PC-3 (cell line): ENCODE data around the gene PIK3R2. TPM values are rescaled to one million over a fixed set of nuclear protein-coding genes. Genes with fewer than 3 reads are reported as not detected.

ENCODE experiments used
- ATAC-seq: fragments of 200-7000 bp; cut with Tn5 transposase; 2 replicates; pipeline ENCODE4 v1.9.1; 2020; ENCODE audit warnings: mild to moderate bottlenecking, moderate library complexity
- BruUV-seq: library from RNA; stranded (reverse); fragments of 400-500 nt; replicated peaks from 2 replicates; lab custom pipeline; 2021; lab: Mats Ljungman, UMichigan
- CTCF ChIA-PET: fragments of 300-600 bp; sonication (Branson Sonifier 250); formaldehyde crosslinking; loops from one replicate; lab custom pipeline; 2022; ENCODE audit warnings: antibody characterized with exemption; lab: Charles Lee
- POLR2A ChIA-PET: fragments of 300-600 bp; sonication (Branson Sonifier 250); formaldehyde crosslinking; loops from one replicate; lab custom pipeline; 2022; ENCODE audit warnings: antibody characterized with exemption; ENCODE audit not compliant: unreplicated experiment; lab: Charles Lee
- DNase-seq: peaks from one replicate; pipeline ENCODE4 v3.0.0-alpha.2; 2015
- H2AFZ ChIP-seq: fragments of 300-600 bp; sonication (generic); 2 replicates; pipeline ENCODE4 v1.6.0; 2016; ENCODE audit warnings: antibody characterized with exemption, low read length
- H3F3A ChIP-seq: fragments of 300-600 bp; sonication (generic); one replicate; pipeline ENCODE4 v1.6.0; 2017; ENCODE audit warnings: antibody characterized with exemption, low read length, control low read depth, mild to moderate bottlenecking; ENCODE audit not compliant: unreplicated experiment
- H3K27ac ChIP-seq: fragments of 300-600 bp; sonication (generic); 2 replicates; pipeline ENCODE4 v1.5.1; 2016; ENCODE audit warnings: mild to moderate bottlenecking, low read length
- H3K27me3 ChIP-seq: fragments of 300-600 bp; sonication (generic); 2 replicates; pipeline ENCODE4 v1.6.1; 2016; ENCODE audit warnings: low read length, mixed read lengths
- H3K36me3 ChIP-seq: fragments of 300-600 bp; sonication (generic); 2 replicates; pipeline ENCODE4 v1.6.1; 2016; ENCODE audit warnings: low read depth, mixed run types, low read length, mixed read lengths
- H3K4me1 ChIP-seq: fragments of 300-600 bp; sonication (generic); 2 replicates; pipeline ENCODE4 v1.5.1; 2016; ENCODE audit warnings: low read length; ENCODE audit not compliant: insufficient read depth
- H3K4me2 ChIP-seq: fragments of 300-600 bp; sonication (generic); 2 replicates; pipeline ENCODE4 v1.6.0; 2016; ENCODE audit warnings: low read length
- H3K4me3 ChIP-seq: fragments of 300-600 bp; sonication (generic); 2 replicates; pipeline ENCODE4 v1.5.1; 2016; ENCODE audit warnings: mild to moderate bottlenecking, low read length, mixed read lengths
- H3K79me2 ChIP-seq: fragments of 300-600 bp; sonication (generic); 2 replicates; pipeline ENCODE4 v1.6.1; 2017; ENCODE audit warnings: low read length, mixed read lengths
- H3K9ac ChIP-seq: fragments of 300-600 bp; sonication (generic); 2 replicates; pipeline ENCODE4 v1.6.0; 2016; ENCODE audit warnings: mild to moderate bottlenecking, low read length
- H3K9me2 ChIP-seq: fragments of 300-600 bp; sonication (generic); replicated peaks from 2 replicates; pipeline ENCODE4 v1.6.1; 2016; ENCODE audit warnings: mixed run types, low read length, mixed read lengths
- H3K9me3 ChIP-seq: fragments of 300-600 bp; sonication (generic); 2 replicates; pipeline ENCODE4 v1.6.1; 2016; ENCODE audit warnings: low read length, mixed read lengths
- H4K20me1 ChIP-seq: fragments of 300-600 bp; sonication (generic); 2 replicates; pipeline ENCODE4 v1.6.1; 2016; ENCODE audit warnings: low read length, mixed read lengths
- EZH2 ChIP-seq: fragments of 300-600 bp; sonication (generic); IDR thresholded peaks from one replicate; pipeline ENCODE4 v1.6.1; 2017; ENCODE audit warnings: antibody characterized with exemption, mild to moderate bottlenecking, low read length; ENCODE audit not compliant: unreplicated experiment
- EZH2phosphoT487 ChIP-seq: fragments of 300-600 bp; sonication (generic); IDR thresholded peaks from 2 replicates; pipeline ENCODE4 v1.6.1; 2018; ENCODE audit warnings: mild to moderate bottlenecking, antibody characterized with exemption, low read length, borderline replicate concordance
- intact Hi-C: fragments of 100-400 bp; cut with micrococcal nuclease; formaldehyde crosslinking; loops from 2 replicates; pipeline ENCODE4 v1.9.0; 2023
- total RNA-seq: library from RNA; depleted of rRNA; stranded (reverse); fragments of >200 nt; gene quantifications from 2 replicates; pipeline ENCODE4 v1.2.3, GENCODE V29; 2014
- TF ChIP-seq, protein P1 (sequence below): fragments of 300-600 bp; sonication (generic); conservative IDR thresholded peaks from 2 replicates; pipeline ENCODE4 v1.5.1; 2017; ENCODE audit warnings: antibody characterized with exemption, low read depth, mild to moderate bottlenecking, low read length

Gene PIK3R2
- total RNA-seq, 1 experiment from 2014 or later = 15.8 TPM

- no peak overlapping the region for H3K27ac ChIP-seq
- H3K4me2 ChIP-seq = peak overlapping the region; percentile 92
- no peaks in the 10 kb centered on the region for H4K20me1 ChIP-seq
- no peak for DNase-seq
- TF ChIP-seq EZH2phosphoT487 (no peak), EZH2 (no peak)
- TF ChIP-seq, protein P1, sequence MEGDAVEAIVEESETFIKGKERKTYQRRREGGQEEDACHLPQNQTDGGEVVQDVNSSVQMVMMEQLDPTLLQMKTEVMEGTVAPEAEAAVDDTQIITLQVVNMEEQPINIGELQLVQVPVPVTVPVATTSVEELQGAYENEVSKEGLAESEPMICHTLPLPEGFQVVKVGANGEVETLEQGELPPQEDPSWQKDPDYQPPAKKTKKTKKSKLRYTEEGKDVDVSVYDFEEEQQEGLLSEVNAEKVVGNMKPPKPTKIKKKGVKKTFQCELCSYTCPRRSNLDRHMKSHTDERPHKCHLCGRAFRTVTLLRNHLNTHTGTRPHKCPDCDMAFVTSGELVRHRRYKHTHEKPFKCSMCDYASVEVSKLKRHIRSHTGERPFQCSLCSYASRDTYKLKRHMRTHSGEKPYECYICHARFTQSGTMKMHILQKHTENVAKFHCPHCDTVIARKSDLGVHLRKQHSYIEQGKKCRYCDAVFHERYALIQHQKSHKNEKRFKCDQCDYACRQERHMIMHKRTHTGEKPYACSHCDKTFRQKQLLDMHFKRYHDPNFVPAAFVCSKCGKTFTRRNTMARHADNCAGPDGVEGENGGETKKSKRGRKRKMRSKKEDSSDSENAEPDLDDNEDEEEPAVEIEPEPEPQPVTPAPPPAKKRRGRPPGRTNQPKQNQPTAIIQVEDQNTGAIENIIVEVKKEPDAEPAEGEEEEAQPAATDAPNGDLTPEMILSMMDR = no peak
- peaks cover 7% of the 10 kb centered on the region for H3K79me2 ChIP-seq
- POLR2A ChIA-PET = no interaction called here
- CTCF ChIA-PET = no interaction called here
- no peaks in the 10 kb centered on the region for H3F3A ChIP-seq
- H3K9me3 ChIP-seq = no peaks in the 10 kb centered on the region
- no peaks in the 10 kb centered on the region for H3K9me2 ChIP-seq
- H3K4me1 ChIP-seq = peaks cover 13% of the 10 kb centered on the region
- H3K36me3 ChIP-seq = no peaks in the 10 kb centered on the region
- intact Hi-C loops = no loop called here
- no peak for ATAC-seq
- peak overlapping the region; percentile 83 for H3K9ac ChIP-seq
- H3K4me3 ChIP-seq = peak overlapping the region; percentile 85
- no TSS peak for BruUV-seq
- H3K27me3 ChIP-seq = no peaks in the 10 kb centered on the region
- peak overlapping the region; percentile 64; the same call in 1 of the 2 replicates for H2AFZ ChIP-seq
These were observed 41.2 kb downstream of the PIK3R2 start for GRCh38 chr19:18194181-18194530.

DNA sequence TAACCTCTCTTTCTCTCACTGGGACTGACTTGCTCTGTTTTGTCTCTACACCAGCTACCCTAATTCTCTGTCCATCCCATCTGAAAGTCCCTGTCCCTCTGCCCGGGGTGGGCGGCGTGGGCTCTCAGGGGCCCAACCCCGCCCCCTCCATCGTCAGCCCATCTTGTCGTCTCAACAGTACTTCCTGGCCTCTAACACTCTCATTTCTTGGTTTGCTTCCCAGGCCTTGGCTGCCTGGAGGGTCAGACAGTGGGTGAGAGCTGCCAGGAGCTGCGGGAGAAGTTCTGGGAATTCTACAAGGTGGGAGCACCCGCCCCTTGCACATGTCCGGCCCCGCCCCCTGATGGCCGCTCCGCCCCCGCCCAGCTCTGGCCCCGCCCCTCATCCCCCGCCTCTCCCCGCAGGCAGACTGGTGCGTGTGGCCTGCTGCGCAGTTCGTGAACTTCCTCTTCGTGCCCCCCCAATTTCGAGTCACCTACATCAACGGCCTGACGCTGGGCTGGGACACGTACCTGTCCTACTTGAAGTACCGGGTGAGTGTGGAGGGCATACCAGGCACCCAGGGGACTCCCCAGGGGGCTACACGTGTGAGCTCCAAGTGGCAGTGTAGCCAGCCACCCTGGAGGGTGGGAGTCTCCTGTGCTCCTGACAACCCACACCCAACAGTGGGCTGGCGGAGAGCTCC, 41.7 kb downstream of the PIK3R2 start:
- H4K20me1 ChIP-seq = no peaks in the 10 kb centered on the region
- H3K4me3 ChIP-seq = peak overlapping the region; percentile 85
- H3K27me3 ChIP-seq = no peaks in the 10 kb centered on the region
- H3K9me3 ChIP-seq = no peaks in the 10 kb centered on the region
- H3K27ac ChIP-seq = no peak overlapping the region
- intact Hi-C loops = no loop called here
- ATAC-seq (no peak), DNase-seq (peak; percentile 33)
- no peak for TF ChIP-seq EZH2
- TF ChIP-seq, protein P1 = no peak
- TF ChIP-seq EZH2phosphoT487 = no peak
- no peaks in the 10 kb centered on the region for H3F3A ChIP-seq
- BruUV-seq = no TSS peak
- H3K9me2 ChIP-seq = no peaks in the 10 kb centered on the region
- peak overlapping the region; percentile 92 for H3K4me2 ChIP-seq
- peaks cover 7% of the 10 kb centered on the region for H3K79me2 ChIP-seq
- ChIA-PET CTCF (interaction anchor here (0.6 kb wide), 1 partner anchor 81 kb away, joined by 3 read pairs; no protein-coding TSS in a partner anchor), POLR2A (interaction anchor here (0.7 kb wide), 1 partner anchor 81 kb away, joined by 22 read pairs; no protein-coding TSS in a partner anchor)
- peaks cover 13% of the 10 kb centered on the region for H3K4me1 ChIP-seq
- no peak overlapping the region; the same call in 1 of the 2 replicates for H3K9ac ChIP-seq
- peak overlapping the region; percentile 64; the same call in 1 of the 2 replicates for H2AFZ ChIP-seq
- no peaks in the 10 kb centered on the region for H3K36me3 ChIP-seq

- no TSS peak for BruUV-seq
- Histone ChIP-seq H3K4me3 (no peak overlapping the region), H3K9ac (no peak overlapping the region)
These were observed 43.5 kb downstream of the PIK3R2 start for GRCh38 chr19:18196511-18196845.

More at GRCh38 chr19:18196511-18196845, 43.5 kb downstream of the PIK3R2 start:
- H3K27ac ChIP-seq = no peak overlapping the region
- H3K36me3 ChIP-seq = peaks cover under 1% of the 10 kb centered on the region; the same call in 1 of the 2 replicates
- POLR2A ChIA-PET = no interaction called here
- DNase-seq = no peak
- no peaks in the 10 kb centered on the region for H3F3A ChIP-seq
- H3K4me2 ChIP-seq = no peak overlapping the region
- ATAC-seq = no peak
- H3K4me1 ChIP-seq = peaks cover 10% of the 10 kb centered on the region
- no peaks in the 10 kb centered on the region for H3K9me3 ChIP-seq
- no peaks in the 10 kb centered on the region for H3K9me2 ChIP-seq
- CTCF ChIA-PET = no interaction called here
- no peaks in the 10 kb centered on the region for H4K20me1 ChIP-seq
- H3K27me3 ChIP-seq = no peaks in the 10 kb centered on the region
- intact Hi-C loops = no loop called here
- peaks cover 8% of the 10 kb centered on the region for H3K79me2 ChIP-seq
- H2AFZ ChIP-seq = no peak overlapping the region
- TF ChIP-seq, protein P1 = no peak
